ENCODE data around the gene B3GAT2.

Gene B3GAT2

DNA sequence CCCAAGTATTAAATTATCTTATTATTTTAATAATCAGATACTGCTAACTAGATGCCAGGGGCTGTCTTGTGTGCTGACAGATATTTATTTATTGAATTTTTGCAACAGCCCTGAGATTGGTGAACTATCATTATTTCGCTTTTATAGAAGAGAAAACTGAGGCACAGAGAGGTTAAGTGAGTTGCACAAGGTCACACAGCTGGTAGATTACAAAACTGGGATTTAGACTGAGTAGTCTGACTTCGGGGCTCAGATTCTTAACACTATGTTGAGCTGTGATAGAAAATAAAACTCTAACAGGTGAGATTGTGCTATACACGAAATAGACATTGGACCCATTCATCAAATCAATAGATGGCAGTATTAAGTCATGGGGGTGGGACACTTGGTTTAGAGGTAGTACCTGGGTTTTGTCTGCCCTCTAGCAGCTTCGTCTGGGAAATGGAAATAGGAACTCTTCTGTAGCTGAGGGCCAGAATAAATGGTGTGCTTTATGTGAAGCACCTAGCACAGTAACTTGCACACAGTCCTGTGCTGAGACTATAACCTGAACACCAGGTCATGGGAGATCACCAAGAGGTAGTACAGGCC is 113.4 kb downstream of the B3GAT2 start:
- TF ChIP-seq POLR2A (IDR thresholded peaks at IDR 0.05; ENCODE audit: low read depth, low read length): no peak
- no peak for DNase-seq (ENCODE audit: insufficient read length, low spot score)
- no peak for FAIRE-seq

GRCh38 chr6:70842541-70842940 is 114.3 kb downstream of the B3GAT2 start:
- no peak for TF ChIP-seq POLR2A (IDR thresholded peaks at IDR 0.05; ENCODE audit: low read depth, low read length)
- FAIRE-seq: no peak
- no peak for DNase-seq (ENCODE audit: insufficient read length, low spot score)

DNA sequence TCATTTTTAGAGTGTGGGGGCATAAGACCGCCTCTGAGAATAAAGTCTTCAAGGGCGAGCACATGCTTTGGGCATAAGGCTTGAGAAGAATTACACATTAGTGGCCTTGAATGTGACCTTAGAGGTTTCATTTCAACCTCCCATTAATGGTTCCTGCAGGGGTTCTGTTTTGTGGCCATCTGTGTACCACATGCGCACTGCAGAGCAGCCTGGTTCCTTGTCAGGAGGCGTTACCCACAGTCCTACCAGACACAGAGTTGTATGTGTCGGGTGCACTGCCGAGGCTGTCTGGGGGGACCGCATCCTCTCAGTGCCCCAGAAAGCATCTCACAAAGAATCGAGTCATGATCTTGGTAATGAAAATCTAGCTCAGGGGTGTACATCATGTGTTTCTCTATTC is 115.7 kb downstream of the B3GAT2 start:
- TF ChIP-seq POLR2A (IDR thresholded peaks at IDR 0.05; ENCODE audit: low read depth, low read length): no peak
- DNase-seq (ENCODE audit: insufficient read length, low spot score) (no peak), FAIRE-seq (no peak)

DNA sequence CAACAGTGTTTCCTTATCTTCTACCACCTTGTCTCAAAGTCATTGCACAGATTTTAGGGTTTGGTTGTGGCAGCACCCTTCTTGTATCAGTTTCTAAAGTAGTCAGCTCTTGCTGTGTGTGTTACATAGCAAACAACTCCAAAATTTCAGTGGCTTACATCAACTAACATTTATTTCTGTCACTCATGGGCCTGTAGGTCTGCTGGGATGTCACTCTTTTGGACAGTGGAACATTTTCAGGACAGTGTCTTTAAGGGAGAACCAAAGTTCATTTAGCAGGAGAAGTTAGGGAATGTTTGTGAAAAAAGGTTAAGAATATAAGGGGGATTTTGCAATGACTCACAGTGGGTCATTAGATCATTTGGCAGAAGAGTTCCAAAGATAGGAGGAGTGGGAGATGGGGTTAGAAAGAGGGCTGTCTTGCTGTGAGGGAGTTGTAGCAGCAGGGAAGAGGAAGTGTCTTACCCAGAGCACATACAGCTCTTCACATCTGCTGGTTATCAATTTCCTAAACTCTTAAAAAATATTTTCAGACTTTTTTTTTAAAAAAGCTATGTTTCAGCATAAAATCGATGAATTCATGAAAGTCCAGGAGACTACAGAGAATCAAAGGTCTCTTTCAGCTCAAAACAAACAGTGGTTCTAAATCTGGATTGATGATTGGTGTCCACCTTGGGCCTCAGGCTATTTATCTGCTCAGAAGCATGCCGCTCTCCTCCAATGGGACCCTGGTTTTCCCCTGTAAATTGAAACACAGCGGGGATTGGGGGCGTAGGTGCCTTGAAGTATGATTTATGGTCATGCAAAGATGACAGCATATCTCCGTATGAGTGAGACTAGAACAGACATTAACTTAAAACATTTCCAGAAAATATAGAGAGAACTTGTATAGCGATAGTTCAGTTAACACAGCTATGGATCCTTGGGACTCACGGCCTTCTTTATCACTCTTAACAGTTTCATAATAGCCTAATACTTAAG is 117.3 kb downstream of the B3GAT2 start:
- DNase-seq (ENCODE audit: insufficient read length, low spot score) (no peak), FAIRE-seq (no peak)
- TF ChIP-seq POLR2A (IDR thresholded peaks at IDR 0.05; ENCODE audit: low read depth, low read length): no peak

GRCh38 chr6:70838907-70839285 is 118.0 kb downstream of the B3GAT2 start:
- DNase-seq (ENCODE audit: insufficient read length, low spot score) (no peak), FAIRE-seq (no peak)
- no peak for TF ChIP-seq POLR2A (IDR thresholded peaks at IDR 0.05; ENCODE audit: low read depth, low read length)

- no peak for TF ChIP-seq POLR2A (IDR thresholded peaks at IDR 0.05; ENCODE audit: low read depth, low read length)
- DNase-seq (ENCODE audit: insufficient read length, low spot score): no peak
These were observed 122.3 kb downstream of the B3GAT2 start for GRCh38 chr6:70834520-70834919.

GRCh38 chr6:70831427-70831826 is 125.4 kb downstream of the B3GAT2 start:
- no peak for TF ChIP-seq POLR2A (IDR thresholded peaks at IDR 0.05; ENCODE audit: low read depth, low read length)
- FAIRE-seq: no peak

More at GRCh38 chr6:70834520-70834919, 122.3 kb downstream of the B3GAT2 start:
- no peak for FAIRE-seq

DNA sequence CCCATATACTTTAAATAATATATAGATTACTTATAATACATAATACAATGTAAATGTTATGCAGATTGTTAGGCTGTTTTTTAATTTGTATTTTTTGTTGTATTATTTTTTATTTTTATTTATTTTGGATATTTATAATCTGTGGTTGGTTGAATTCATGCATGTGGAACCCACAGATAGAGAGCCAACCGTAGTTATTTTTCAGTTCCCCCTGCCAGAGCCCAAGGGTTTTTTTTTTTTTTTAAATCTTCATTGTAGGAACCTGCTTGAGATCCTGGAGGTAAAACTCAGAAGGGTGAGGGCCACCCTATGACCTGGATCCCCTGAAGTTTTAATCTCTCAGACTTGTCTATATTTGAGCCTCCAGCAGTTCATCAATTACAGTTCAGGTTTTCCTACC is 133.2 kb downstream of the B3GAT2 start:
- no peak for TF ChIP-seq POLR2A (IDR thresholded peaks at IDR 0.05; ENCODE audit: low read depth, low read length)
- DNase-seq (ENCODE audit: insufficient read length, low spot score) (no peak), FAIRE-seq (no peak)

More at GRCh38 chr6:70831427-70831826, 125.4 kb downstream of the B3GAT2 start:
- DNase-seq (ENCODE audit: insufficient read length, low spot score): no peak

- DNase-seq (ENCODE audit: insufficient read length, low spot score) (no peak), FAIRE-seq (no peak)
- no peak for TF ChIP-seq POLR2A (IDR thresholded peaks at IDR 0.05; ENCODE audit: low read depth, low read length)
These were observed 135.1 kb downstream of the B3GAT2 start for GRCh38 chr6:70821751-70822150.

DNA sequence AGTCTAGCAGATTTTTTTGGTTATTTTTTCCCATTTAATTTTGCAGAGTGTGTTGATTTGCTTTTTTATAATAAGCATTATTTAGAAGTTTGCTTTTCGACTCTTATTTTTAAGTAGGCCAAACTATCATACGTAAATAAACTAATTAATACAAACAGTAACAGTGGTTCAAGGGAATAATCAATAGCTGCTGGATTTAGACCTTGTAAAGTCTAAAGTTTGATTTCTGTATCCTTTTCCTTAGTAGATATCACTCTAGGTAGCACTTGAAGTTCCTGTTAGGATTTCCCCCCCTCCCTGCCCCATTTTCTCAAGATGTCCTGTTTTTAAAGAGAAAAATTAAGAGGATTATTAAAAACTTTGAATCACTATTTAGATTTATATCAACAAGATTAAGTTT is 136.1 kb downstream of the B3GAT2 start:
- DNase-seq (ENCODE audit: insufficient read length, low spot score): no peak
- no peak for TF ChIP-seq POLR2A (IDR thresholded peaks at IDR 0.05; ENCODE audit: low read depth, low read length)
- FAIRE-seq: no peak

DNA sequence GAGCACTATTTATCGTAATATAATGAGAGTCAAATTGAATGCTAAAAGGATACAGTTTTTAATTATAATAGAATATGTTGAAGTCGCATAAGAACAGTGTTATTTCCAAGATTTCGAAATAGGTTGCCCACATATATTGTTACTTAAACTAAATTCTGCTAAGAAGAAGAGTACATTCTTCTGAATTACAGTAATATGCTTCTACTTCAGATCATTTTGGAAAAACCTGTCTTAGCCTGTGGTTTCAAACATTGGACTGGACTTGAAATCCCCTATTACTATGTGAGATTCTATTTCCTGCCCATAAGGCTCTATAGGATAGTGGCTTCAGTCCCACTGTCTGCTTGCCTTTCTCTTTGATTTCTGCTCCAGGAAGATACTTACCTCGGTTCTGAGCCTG is 137.2 kb downstream of the B3GAT2 start:
- DNase-seq (ENCODE audit: insufficient read length, low spot score) (no peak), FAIRE-seq (no peak)
- no peak for TF ChIP-seq POLR2A (IDR thresholded peaks at IDR 0.05; ENCODE audit: low read depth, low read length)

- DNase-seq (ENCODE audit: insufficient read length, low spot score) (no peak), FAIRE-seq (no peak)
- no peak for TF ChIP-seq POLR2A (IDR thresholded peaks at IDR 0.05; ENCODE audit: low read depth, low read length)
These were observed 143.0 kb downstream of the B3GAT2 start for GRCh38 chr6:70813885-70814284.

DNA sequence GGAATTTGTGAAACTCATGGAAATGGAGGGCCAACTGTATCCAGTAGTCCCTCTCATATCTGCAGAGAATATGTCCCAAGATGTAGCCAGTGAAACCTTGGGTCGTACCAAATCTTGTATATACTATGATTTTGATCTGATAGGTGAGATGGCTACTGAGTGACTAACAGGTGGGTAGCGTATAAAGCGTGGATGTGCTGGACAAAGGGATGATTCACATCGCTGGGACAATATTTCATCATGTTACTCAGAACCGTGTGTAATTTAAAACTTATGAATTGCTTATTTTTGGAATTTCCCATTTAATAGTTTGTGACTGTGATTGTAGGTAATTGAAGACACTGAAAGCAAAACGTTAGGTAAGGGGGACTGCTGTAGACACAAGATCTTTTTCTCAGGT is 145.1 kb downstream of the B3GAT2 start:
- DNase-seq (ENCODE audit: insufficient read length, low spot score): no peak
- no peak for FAIRE-seq
- no peak for TF ChIP-seq POLR2A (IDR thresholded peaks at IDR 0.05; ENCODE audit: low read depth, low read length)

Measured in H54 (cell line).